GM15510 (cell line): Measurements from ENCODE around the gene SSBP3.

ENCODE experiments used
- POLR2A ChIP-seq: IDR thresholded peaks from 3 replicates; pipeline ENCODE4 v1.6.1; 2011; ENCODE audit warnings: borderline replicate concordance; ENCODE audit not compliant: insufficient read length; ENCODE audit errors: extremely low read depth

SSBP3 gene

GRCh38 chr1:54415533-54415932, 9.3 kb upstream of the SSBP3 start:
- no peak for TF ChIP-seq POLR2A

- no peak for TF ChIP-seq POLR2A
Observed at GRCh38 chr1:54413732-54414131, 7.5 kb upstream of the SSBP3 start.

GRCh38 chr1:54413295-54413694, 7.1 kb upstream of the SSBP3 start:
- no peak for TF ChIP-seq POLR2A

- TF ChIP-seq POLR2A = no peak
Observed at GRCh38 chr1:54410359-54410758, 4.2 kb upstream of the SSBP3 start.

- TF ChIP-seq POLR2A = no peak
Observed at GRCh38 chr1:54409156-54410142, 3.3 kb upstream of the SSBP3 start.

GRCh38 chr1:54408147-54409066, 2.2 kb upstream of the SSBP3 start:
- no peak for TF ChIP-seq POLR2A

- TF ChIP-seq POLR2A = no peak
Observed at GRCh38 chr1:54407404-54408146, 1.4 kb upstream of the SSBP3 start.

GRCh38 chr1:54407154-54407403, 885 bp upstream of the SSBP3 start:
- TF ChIP-seq POLR2A = no peak

- TF ChIP-seq POLR2A = no peak
Observed at GRCh38 chr1:54405898-54406293, 298 bp downstream of the SSBP3 start.

GRCh38 chr1:54404939-54405897, 976 bp downstream of the SSBP3 start:
- TF ChIP-seq POLR2A = no peak

- no peak for TF ChIP-seq POLR2A
Observed at GRCh38 chr1:54404263-54404662, 1.9 kb downstream of the SSBP3 start.

GRCh38 chr1:54403808-54404261, 2.4 kb downstream of the SSBP3 start:
- TF ChIP-seq POLR2A = no peak

GRCh38 chr1:54403405-54403804, 2.8 kb downstream of the SSBP3 start:
- TF ChIP-seq POLR2A = no peak

- no peak for TF ChIP-seq POLR2A
Observed at GRCh38 chr1:54402896-54403295, 3.3 kb downstream of the SSBP3 start.

- TF ChIP-seq POLR2A = no peak
Observed at GRCh38 chr1:54401799-54402198, 4.4 kb downstream of the SSBP3 start.

- no peak for TF ChIP-seq POLR2A
Observed at GRCh38 chr1:54400329-54400728, 5.9 kb downstream of the SSBP3 start.
